Vagina (tissue), 2 donors: Measurements from ENCODE around the gene ZNF718. TPM values are rescaled to one million over a fixed set of nuclear protein-coding genes. Genes with fewer than 3 reads are reported as not detected.
"Not testable (repeated sequence)": the region's sequence is repeated elsewhere in the genome, so short reads cannot be mapped to it uniquely, and the experiment has no call there.

Experiments
- DNase-seq, 2 donors: peaks; one replicate each; pipeline ENCODE4 v3.0.0-alpha.2; 2017; ENCODE audit errors: extremely low spot score in 2 of 2
- H3K27ac ChIP-seq: fragments of 200-600 bp; sonication (generic); one replicate; pipeline ENCODE4 v1.5.1; 2019
- H3K27me3 ChIP-seq: fragments of 200-600 bp; sonication (generic); one replicate; pipeline ENCODE4 v1.5.1; 2019
- H3K36me3 ChIP-seq, 2 donors: fragments of 200-600 bp; sonication (generic); one replicate each; pipeline ENCODE4 v1.5.1; 2017 to 2019
- H3K4me1 ChIP-seq: fragments of 200-600 bp; sonication (generic); one replicate; pipeline ENCODE4 v1.5.1; 2019
- H3K4me3 ChIP-seq, 2 donors: fragments of 200-600 bp; sonication (generic); 1 replicate in 1 of 2; 2 replicates in 1 of 2; pipeline ENCODE4 v1.5.1; 2016 to 2019
- H3K9me3 ChIP-seq: fragments of 200-600 bp; sonication (generic); one replicate; pipeline ENCODE4 v1.5.1; 2019
- CTCF ChIP-seq, 3 experiments: fragments of 450-650 bp in 2 of 3; fragments of 200-600 bp in 1 of 3; sonication (generic) in 1 of 3; IDR thresholded peaks; one replicate each; pipeline ENCODE4 v1.5.1; 2017 to 2019; ENCODE audit warnings: antibody characterized with exemption in 3 of 3, mild to moderate bottlenecking in 2 of 3, moderate library complexity in 2 of 3
- POLR2A ChIP-seq, 2 donors: fragments of 450-650 bp; IDR thresholded peaks; one replicate each; pipeline ENCODE4 v1.6.1; 2017; ENCODE audit warnings: antibody characterized with exemption in 2 of 2, mild to moderate bottlenecking in 2 of 2, moderate library complexity in 2 of 2
- POLR2AphosphoS5 ChIP-seq, 2 donors: sonication (generic); formaldehyde crosslinking; IDR thresholded peaks; one replicate each; pipeline ENCODE4 v1.9.0; 2017; ENCODE audit warnings: antibody characterized with exemption in 2 of 2, mild to moderate bottlenecking in 2 of 2, low read depth in 1 of 2; ENCODE audit not compliant: insufficient read depth in 1 of 2
- intact Hi-C: fragments of 100-400 bp; cut with DNase I; formaldehyde crosslinking; loops from one replicate; pipeline ENCODE4 v1.15.1; 2023
- total RNA-seq: library from RNA; depleted of rRNA; stranded (reverse); fragments of >200 nt; gene quantifications from one replicate; pipeline ENCODE4 v1.2.3, GENCODE V29; 2016

ZNF718 gene
- total RNA-seq, 1 donor from 2014 or later, result 5.9 TPM

- H3K36me3 ChIP-seq, result peaks cover 0 to 64% of the 10 kb centered on the region in 2 donors
These were observed 22.9 kb downstream of the ZNF718 start for GRCh38 chr4:147233-147632.

GRCh38 chr4:161496-162284 is 37.4 kb downstream of the ZNF718 start:
- DNase-seq, result no peak
- intact Hi-C loops, result no loop called here
- Histone ChIP-seq H3K27ac (no peak overlapping the region), H3K27me3 (no peaks in the 10 kb centered on the region), H3K9me3 (peaks cover 79% of the 10 kb centered on the region), H3K4me1 (no peaks in the 10 kb centered on the region), H3K36me3 (peaks cover 0 to 31% of the 10 kb centered on the region in 2 donors), H3K4me3 (no peak overlapping the region)
- TF ChIP-seq POLR2A (IDR thresholded peaks at IDR 0.05), result no peak
- no peak for TF ChIP-seq CTCF (IDR thresholded peaks at IDR 0.05)
- TF ChIP-seq POLR2AphosphoS5 (IDR thresholded peaks at IDR 0.05; ENCODE audit: insufficient read depth in 1 of 2, low read depth in 1 of 2), result no peak

More at GRCh38 chr4:147233-147632, 22.9 kb downstream of the ZNF718 start:
- Histone ChIP-seq H3K27me3 (no peaks in the 10 kb centered on the region), H3K4me1 (no peaks in the 10 kb centered on the region), H3K27ac (no peak overlapping the region), H3K9me3 (peaks cover 84% of the 10 kb centered on the region), H3K4me3 (no peak overlapping the region)
- TF ChIP-seq POLR2AphosphoS5 (IDR thresholded peaks at IDR 0.05; ENCODE audit: insufficient read depth in 1 of 2, low read depth in 1 of 2) (no peak), POLR2A (IDR thresholded peaks at IDR 0.05) (no peak), CTCF (IDR thresholded peaks at IDR 0.05) (no peak)
- DNase-seq, result no peak
- intact Hi-C loops, result no loop called here

GRCh38 chr4:169640-170039 is 45.3 kb downstream of the ZNF718 start:
- H3K4me1 ChIP-seq, H3K27ac ChIP-seq, H3K4me3 ChIP-seq, intact Hi-C loops, DNase-seq, H3K27me3 ChIP-seq: not testable (repeated sequence)
- Histone ChIP-seq H3K9me3 (peaks cover 65% of the 10 kb centered on the region), H3K36me3 (peaks cover 0 to 30% of the 10 kb centered on the region in 2 donors)

GRCh38 chr4:171318-171717 is 47.0 kb downstream of the ZNF718 start:
- intact Hi-C loops, H3K27me3 ChIP-seq, H3K27ac ChIP-seq, DNase-seq, H3K4me1 ChIP-seq, H3K4me3 ChIP-seq: not testable (repeated sequence)
- H3K9me3 ChIP-seq, result peaks cover 70% of the 10 kb centered on the region
- H3K36me3 ChIP-seq, result peaks cover 0 to 27% of the 10 kb centered on the region in 2 donors

- H3K4me1 ChIP-seq, result no peaks in the 10 kb centered on the region
- peaks cover 0 to 18% of the 10 kb centered on the region in 2 donors for H3K36me3 ChIP-seq
- H3K27me3 ChIP-seq, result no peaks in the 10 kb centered on the region
- TF ChIP-seq POLR2A (IDR thresholded peaks at IDR 0.05) (no peak), CTCF (IDR thresholded peaks at IDR 0.05) (no peak), POLR2AphosphoS5 (IDR thresholded peaks at IDR 0.05; ENCODE audit: insufficient read depth in 1 of 2, low read depth in 1 of 2) (no peak)
- no peak overlapping the region for H3K27ac ChIP-seq
- peaks cover 71% of the 10 kb centered on the region for H3K9me3 ChIP-seq
- no peak for DNase-seq
- intact Hi-C loops, result no loop called here
- no peak overlapping the region for H3K4me3 ChIP-seq
These were observed 49.5 kb downstream of the ZNF718 start for GRCh38 chr4:173666-174314.

GRCh38 chr4:175986-176385 is 51.7 kb downstream of the ZNF718 start:
- Histone ChIP-seq H3K4me3 (no peak overlapping the region), H3K4me1 (no peaks in the 10 kb centered on the region), H3K27ac (no peak overlapping the region), H3K36me3 (peaks cover 0 to 17% of the 10 kb centered on the region in 2 donors), H3K9me3 (peaks cover 64% of the 10 kb centered on the region), H3K27me3 (no peaks in the 10 kb centered on the region)
- DNase-seq, result no peak
- TF ChIP-seq POLR2AphosphoS5 (IDR thresholded peaks at IDR 0.05; ENCODE audit: insufficient read depth in 1 of 2, low read depth in 1 of 2), result no peak
- TF ChIP-seq CTCF (IDR thresholded peaks at IDR 0.05), result no peak
- no peak for TF ChIP-seq POLR2A (IDR thresholded peaks at IDR 0.05)
- intact Hi-C loops, result no loop called here
